GM12878 (cell line): ENCODE measurements around the gene RAP1GAP2. TPM values are rescaled to one million over a fixed set of nuclear protein-coding genes. Genes with fewer than 3 reads are reported as not detected.

Experiments
- ATAC-seq: fragments of 200-7000 bp; cut with Tn5 transposase; 3 replicates; pipeline ENCODE4 v1.9.1; 2020; ENCODE audit warnings: mild to moderate bottlenecking, moderate library complexity
- BruUV-seq: library from RNA; stranded (reverse); fragments of 400-500 nt; replicated peaks from 2 replicates; lab custom pipeline; 2021; lab: Mats Ljungman, UMichigan
- CTCF ChIA-PET: fragments of 300-600 bp; sonication (Branson Sonifier 250); formaldehyde crosslinking; extraction: SDS; loops from one replicate; lab custom pipeline; 2021; ENCODE audit warnings: inconsistent platforms; lab: Yijun Ruan, JAX
- POLR2A ChIA-PET: fragments of 350-600 bp; formaldehyde crosslinking; extraction: SDS; loops from one replicate; lab custom pipeline; 2021; ENCODE audit warnings: inconsistent platforms; lab: Charles Lee
- RAD21 ChIA-PET: fragments of 300-600 bp; sonication (Branson Sonifier 250); formaldehyde crosslinking; loops from one replicate; lab custom pipeline; 2023; ENCODE audit warnings: antibody characterized with exemption; ENCODE audit not compliant: unreplicated experiment; lab: Charles Lee
- SMC1A ChIA-PET: fragments of 300-600 bp; sonication (Branson Sonifier 250); formaldehyde crosslinking; loops from one replicate; lab custom pipeline; 2023; ENCODE audit not compliant: unreplicated experiment, uncharacterized antibody; lab: Charles Lee
- DNase-seq: peaks from one replicate; pipeline ENCODE4 v3.0.0-alpha.2; 2011; ENCODE audit warnings: low read depth, low spot score
- FAIRE-seq: peaks from 3 replicates; lab custom pipeline; 2011; peaks lifted over from hg19 to GRCh38; lab: Jason Lieb, UNC
- H2AFZ ChIP-seq: 2 replicates; pipeline ENCODE4 v1.6.0; 2011; ENCODE audit warnings: low read depth, low read length, control low read depth; ENCODE audit not compliant: control insufficient read depth
- H3K27ac ChIP-seq: 2 replicates; pipeline ENCODE4 v1.5.1; 2011; ENCODE audit warnings: control low read depth; ENCODE audit not compliant: control insufficient read depth, insufficient read depth
- H3K27me3 ChIP-seq, 2 experiments: replicated peaks in 1 of 2; 2 replicates each; pipeline versions ENCODE4 v1.6.0 to v1.6.1; 2011; ENCODE audit warnings: low read length in 1 of 2; ENCODE audit not compliant: control insufficient read depth in 2 of 2, insufficient read depth in 2 of 2
- H3K36me3 ChIP-seq, 2 experiments: 2 replicates each; pipeline ENCODE4 v1.5.1; 2011; ENCODE audit warnings: low read length in 1 of 2; ENCODE audit not compliant: control insufficient read depth in 2 of 2, insufficient read depth in 2 of 2
- H3K4me1 ChIP-seq: 2 replicates; pipeline ENCODE4 v1.6.1; 2011; ENCODE audit warnings: mild to moderate bottlenecking, low read length, moderate library complexity, mixed read lengths; ENCODE audit not compliant: control insufficient read depth, insufficient read depth
- H3K4me2 ChIP-seq: 2 replicates; pipeline ENCODE4 v1.6.0; 2011; ENCODE audit warnings: control low read depth; ENCODE audit not compliant: control insufficient read depth, insufficient read depth
- H3K4me3 ChIP-seq: fragments of 200-600 bp; sonication (generic); 2 replicates; pipeline ENCODE4 v1.5.1; 2016
- H3K79me2 ChIP-seq: 2 replicates; pipeline ENCODE4 v1.6.0; 2011; ENCODE audit warnings: low read length; ENCODE audit not compliant: control insufficient read depth, insufficient read depth
- H3K9ac ChIP-seq: 2 replicates; pipeline ENCODE4 v1.8.0; 2011; ENCODE audit warnings: low read length, control low read depth, mixed read lengths; ENCODE audit not compliant: control insufficient read depth, insufficient read depth
- H3K9me3 ChIP-seq: replicated peaks from 3 replicates; pipeline ENCODE4 v1.5.1; 2011; ENCODE audit warnings: mild to moderate bottlenecking, low read length; ENCODE audit not compliant: control insufficient read depth, insufficient read depth
- H4K20me1 ChIP-seq: 2 replicates; pipeline ENCODE4 v1.6.0; 2011; ENCODE audit not compliant: control insufficient read depth, insufficient read depth
- ATF7 ChIP-seq: fragments of 450-650 bp; IDR thresholded peaks from 2 replicates; pipeline ENCODE4 v1.6.1; 2016; ENCODE audit warnings: low read depth, mild to moderate bottlenecking
- E2F4 ChIP-seq: IDR thresholded peaks from 2 replicates; pipeline ENCODE4 v1.6.1; 2012; ENCODE audit warnings: low read depth, low read length, improper control_type of control experiment
- EGR1 ChIP-seq, 2 experiments: IDR thresholded peaks; 1 replicate in 1 of 2; 2 replicates in 1 of 2; pipeline ENCODE4 v1.6.1; 2011 to 2012; ENCODE audit warnings: low read depth in 2 of 2, low read length in 2 of 2, borderline replicate concordance in 1 of 2, mild to moderate bottlenecking in 1 of 2, moderate library complexity in 1 of 2
- HDAC6 ChIP-seq: fragments of 200-600 bp; sonication (generic); IDR thresholded peaks from one replicate; pipeline ENCODE4 v1.8.0; 2017; ENCODE audit warnings: antibody characterized with exemption; ENCODE audit not compliant: unreplicated experiment
- IRF5 ChIP-seq: fragments of 450-650 bp; IDR thresholded peaks from 2 replicates; pipeline ENCODE4 v1.6.1; 2017; ENCODE audit warnings: borderline replicate concordance
- NFYA ChIP-seq: IDR thresholded peaks from 2 replicates; pipeline ENCODE4 v1.6.1; 2011; ENCODE audit warnings: low read depth, mild to moderate bottlenecking, low read length, improper control_type of control experiment, borderline replicate concordance
- NR2C1 ChIP-seq: fragments of 450-650 bp; IDR thresholded peaks from 2 replicates; pipeline ENCODE4 v1.6.1; 2017; ENCODE audit warnings: antibody characterized with exemption, mild to moderate bottlenecking, moderate library complexity
- POU2F2 ChIP-seq: IDR thresholded peaks from 3 replicates; pipeline ENCODE4 v1.6.1; 2011; ENCODE audit warnings: low read depth, mild to moderate bottlenecking, low read length, borderline replicate concordance
- RAD21 ChIP-seq: IDR thresholded peaks from 2 replicates; pipeline ENCODE4 v1.6.1; 2011; ENCODE audit warnings: mild to moderate bottlenecking, low read depth, low read length, moderate library complexity; ENCODE audit not compliant: insufficient read depth
- RELA ChIP-seq: fragments of 450-650 bp; IDR thresholded peaks from 2 replicates; pipeline ENCODE4 v1.8.0; 2014; ENCODE audit warnings: borderline replicate concordance; ENCODE audit not compliant: partially characterized antibody
- SREBF2 ChIP-seq: IDR thresholded peaks from 2 replicates; pipeline ENCODE4 v1.6.1; 2012; ENCODE audit warnings: mild to moderate bottlenecking, low read length
- USF1 ChIP-seq: IDR thresholded peaks from 2 replicates; pipeline ENCODE4 v1.6.1; 2011; ENCODE audit warnings: borderline replicate concordance, low read depth, mild to moderate bottlenecking, moderate library complexity, mixed read lengths, low read length; ENCODE audit not compliant: insufficient read depth; ENCODE audit errors: extremely low read length
- ZNF622 ChIP-seq: fragments of 450-650 bp; IDR thresholded peaks from 2 replicates; pipeline ENCODE4 v1.6.1; 2017; ENCODE audit warnings: mild to moderate bottlenecking, inconsistent platforms
- WGBS: methylation state at CpG from one replicate; pipeline ENCODE4 v1.1.6; 2016; ENCODE audit warnings: low lambda C conversion rate; ENCODE audit not compliant: insufficient replicate concordance, insufficient coverage; ENCODE audit errors: missing lambda C conversion rate; 5-methylcytosine and 5-hydroxymethylcytosine counted together
- in situ Hi-C: fragments of 300-500 bp; cut with MboI; formaldehyde crosslinking; loops from 9 replicates; pipeline ENCODE4 v1.14.3; 2018; ENCODE audit warnings: mixed read lengths
- intact Hi-C: fragments of 100-400 bp; cut with micrococcal nuclease; formaldehyde crosslinking; loops from one replicate; pipeline ENCODE4 v1.14.2; 2022; ENCODE audit not compliant: unreplicated experiment
- polyA plus RNA-seq, 11 experiments: library from polyadenylated mRNA; depleted of rRNA in 4 of 11; unstranded in 6 of 11; stranded (reverse) in 5 of 11; fragments of >200 nt; fragmentation: Nextera tagmentation in 4 of 11; fragmentation: Illumina TruSeq in 1 of 11; extraction: Ambion mirVana in 4 of 11; extraction: Trizol in 1 of 11; gene quantifications; 1 replicate in 1 of 11; 2 replicates in 10 of 11; pipeline versions ENCODE4 v1.2.1 to v1.2.3, GENCODE V29; 2011 to 2016; ENCODE audit warnings: inconsistent platforms in 2 of 11, missing spikeins in 2 of 11, low read depth in 1 of 11
- total RNA-seq, 4 experiments: library from RNA; depleted of rRNA in 3 of 4; stranded (reverse); fragments of >200 nt in 3 of 4; fragmentation: Illumina TruSeq in 1 of 4; extraction: Trizol in 1 of 4; gene quantifications; 2 replicates each; pipeline versions ENCODE4 v1.2.1 to v1.2.3, GENCODE V29; 2013 to 2021
- TF ChIP-seq, protein P1 (sequence below): fragments of 450-650 bp; IDR thresholded peaks from 2 replicates; pipeline ENCODE4 v1.6.1; 2017; ENCODE audit warnings: antibody characterized with exemption, mild to moderate bottlenecking, moderate library complexity
- TF ChIP-seq, protein P2 (sequence below): fragments of 450-650 bp; IDR thresholded peaks from 2 replicates; pipeline ENCODE4 v1.6.1; 2017; ENCODE audit warnings: low read depth, mild to moderate bottlenecking, moderate library complexity

Gene RAP1GAP2
- total and polyA plus RNA-seq, 10 of the 15 experiments (the other 5 are each of a cell fraction or from before 2014, with no cell fraction given), result 0.03 to 0.95 (median 0.49) TPM; not detected in 2

DNA sequence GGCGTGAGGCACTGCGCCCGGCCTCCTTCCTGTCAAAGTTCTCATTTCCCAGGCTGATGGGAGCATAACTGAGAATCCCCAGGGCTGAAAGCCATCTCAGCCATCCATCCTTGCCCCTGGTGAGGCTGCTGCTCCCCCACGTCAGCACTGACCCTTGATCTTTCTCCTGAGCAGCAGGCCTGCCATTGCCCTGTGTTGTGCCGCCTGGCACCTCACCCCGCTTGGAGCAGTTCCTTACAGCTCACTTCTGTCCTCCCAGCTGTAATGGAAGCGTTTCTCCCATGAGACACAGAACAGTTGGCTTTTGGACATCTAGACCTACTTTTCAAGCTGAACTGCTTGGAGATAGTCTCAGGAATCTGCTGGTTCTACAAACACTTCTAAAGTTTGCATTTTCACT is 215.7 kb downstream of the RAP1GAP2 start:
- no TSS peak for BruUV-seq
- no peak overlapping the region for H3K4me3 ChIP-seq
- H3K27me3 ChIP-seq, result no peaks in the 10 kb centered on the region; a peak in 1 of 4 replicates
- no peak for DNase-seq
- in situ Hi-C loops, result loop anchor here (5.0 to 25.0 kb wide), 2 partner anchors 185 to 600 kb away; partner anchors contain the start of gene MNT
- H3K9ac ChIP-seq, result no peak overlapping the region
- POLR2A ChIA-PET, result no interaction called here
- intact Hi-C loops, result loop anchor here (5.0 kb wide), 1 partner anchor 80 kb away; no protein-coding TSS in a partner anchor
- CTCF ChIA-PET, result interaction anchor here (0.6 to 4.4 kb wide), 5 partner anchors 9 to 223 kb away, joined by 3 to 52 read pairs (median 6); no protein-coding TSS in a partner anchor
- RAD21 ChIA-PET, result interaction anchor here (0.6 to 1.9 kb wide), 4 partner anchors 9 to 175 kb away, joined by 3 to 27 read pairs (median 8); no protein-coding TSS in a partner anchor
- H3K4me2 ChIP-seq, result no peak overlapping the region
- no peaks in the 10 kb centered on the region for H3K4me1 ChIP-seq
- H3K9me3 ChIP-seq, result no peaks in the 10 kb centered on the region
- H3K27ac ChIP-seq, result no peak overlapping the region
- no peaks in the 10 kb centered on the region for H3K79me2 ChIP-seq
- no peaks in the 10 kb centered on the region for H3K36me3 ChIP-seq
- no peaks in the 10 kb centered on the region for H4K20me1 ChIP-seq
- SMC1A ChIA-PET, result interaction anchor here (1.1 to 1.8 kb wide), 5 partner anchors 8 to 629 kb away, joined by 3 to 16 read pairs (median 9); no protein-coding TSS in a partner anchor
- H2AFZ ChIP-seq, result no peak overlapping the region
- no peak for ATAC-seq
- no peak for FAIRE-seq
- 11% methylated on average over 7 of the region's 7 CpGs for WGBS
- TF ChIP-seq IRF5 (no peak), POU2F2 (no peak), NFYA (no peak), RELA (no peak), ATF7 (no peak), E2F4 (no peak), RAD21 (no peak), EGR1 (IDR thresholded peaks at IDR 0.05; ENCODE audit: borderline replicate concordance in 1 of 2, low read depth in 2 of 2, low read length in 2 of 2) (no peak), NR2C1 (no peak), SREBF2 (no peak), HDAC6 (no peak), ZNF622 (no peak), USF1 (no peak)
- TF ChIP-seq, protein P1, sequence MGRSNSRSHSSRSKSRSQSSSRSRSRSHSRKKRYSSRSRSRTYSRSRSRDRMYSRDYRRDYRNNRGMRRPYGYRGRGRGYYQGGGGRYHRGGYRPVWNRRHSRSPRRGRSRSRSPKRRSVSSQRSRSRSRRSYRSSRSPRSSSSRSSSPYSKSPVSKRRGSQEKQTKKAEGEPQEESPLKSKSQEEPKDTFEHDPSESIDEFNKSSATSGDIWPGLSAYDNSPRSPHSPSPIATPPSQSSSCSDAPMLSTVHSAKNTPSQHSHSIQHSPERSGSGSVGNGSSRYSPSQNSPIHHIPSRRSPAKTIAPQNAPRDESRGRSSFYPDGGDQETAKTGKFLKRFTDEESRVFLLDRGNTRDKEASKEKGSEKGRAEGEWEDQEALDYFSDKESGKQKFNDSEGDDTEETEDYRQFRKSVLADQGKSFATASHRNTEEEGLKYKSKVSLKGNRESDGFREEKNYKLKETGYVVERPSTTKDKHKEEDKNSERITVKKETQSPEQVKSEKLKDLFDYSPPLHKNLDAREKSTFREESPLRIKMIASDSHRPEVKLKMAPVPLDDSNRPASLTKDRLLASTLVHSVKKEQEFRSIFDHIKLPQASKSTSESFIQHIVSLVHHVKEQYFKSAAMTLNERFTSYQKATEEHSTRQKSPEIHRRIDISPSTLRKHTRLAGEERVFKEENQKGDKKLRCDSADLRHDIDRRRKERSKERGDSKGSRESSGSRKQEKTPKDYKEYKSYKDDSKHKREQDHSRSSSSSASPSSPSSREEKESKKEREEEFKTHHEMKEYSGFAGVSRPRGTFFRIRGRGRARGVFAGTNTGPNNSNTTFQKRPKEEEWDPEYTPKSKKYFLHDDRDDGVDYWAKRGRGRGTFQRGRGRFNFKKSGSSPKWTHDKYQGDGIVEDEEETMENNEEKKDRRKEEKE, result no peak
- TF ChIP-seq, protein P2, sequence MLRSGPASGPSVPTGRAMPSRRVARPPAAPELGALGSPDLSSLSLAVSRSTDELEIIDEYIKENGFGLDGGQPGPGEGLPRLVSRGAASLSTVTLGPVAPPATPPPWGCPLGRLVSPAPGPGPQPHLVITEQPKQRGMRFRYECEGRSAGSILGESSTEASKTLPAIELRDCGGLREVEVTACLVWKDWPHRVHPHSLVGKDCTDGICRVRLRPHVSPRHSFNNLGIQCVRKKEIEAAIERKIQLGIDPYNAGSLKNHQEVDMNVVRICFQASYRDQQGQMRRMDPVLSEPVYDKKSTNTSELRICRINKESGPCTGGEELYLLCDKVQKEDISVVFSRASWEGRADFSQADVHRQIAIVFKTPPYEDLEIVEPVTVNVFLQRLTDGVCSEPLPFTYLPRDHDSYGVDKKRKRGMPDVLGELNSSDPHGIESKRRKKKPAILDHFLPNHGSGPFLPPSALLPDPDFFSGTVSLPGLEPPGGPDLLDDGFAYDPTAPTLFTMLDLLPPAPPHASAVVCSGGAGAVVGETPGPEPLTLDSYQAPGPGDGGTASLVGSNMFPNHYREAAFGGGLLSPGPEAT, result no peak
